WTC11 (cell line): ENCODE measurements around the gene TDRKH.

ENCODE experiments used
- CBFB ChIP-seq: sonication (generic); formaldehyde crosslinking; IDR thresholded peaks from 2 replicates; pipeline ENCODE4 v1.8.1; 2022; ENCODE audit warnings: mild to moderate bottlenecking, low read depth, missing genetic modification reagents
- CREB1 ChIP-seq: sonication (generic); formaldehyde crosslinking; IDR thresholded peaks from 2 replicates; pipeline ENCODE4 v1.8.0; 2023; ENCODE audit warnings: mild to moderate bottlenecking, missing genetic modification reagents
- CTCF ChIP-seq: fragments of 200-600 bp; IDR thresholded peaks from 2 replicates; pipeline ENCODE4 v1.8.0; 2022; ENCODE audit warnings: antibody characterized with exemption
- ESRRA ChIP-seq: sonication (generic); formaldehyde crosslinking; IDR thresholded peaks from 2 replicates; pipeline ENCODE4 v1.8.1; 2022; ENCODE audit warnings: mild to moderate bottlenecking, missing genetic modification reagents, borderline replicate concordance
- FOXJ3 ChIP-seq: sonication (generic); formaldehyde crosslinking; IDR thresholded peaks from 2 replicates; pipeline ENCODE4 v1.9.0; 2021; ENCODE audit warnings: missing genetic modification reagents, mild to moderate bottlenecking, borderline replicate concordance
- IRF2 ChIP-seq: sonication (generic); formaldehyde crosslinking; IDR thresholded peaks from 2 replicates; pipeline ENCODE4 v1.8.0; 2022; ENCODE audit warnings: low read depth, missing genetic modification reagents, borderline replicate concordance
- OVOL2 ChIP-seq: fragments of 250-450 bp; sonication (Bioruptor Pico); IDR thresholded peaks from 2 replicates; pipeline ENCODE4 v1.9.0; 2021; ENCODE audit warnings: mild to moderate bottlenecking, borderline replicate concordance
- SP1 ChIP-seq: sonication (generic); formaldehyde crosslinking; conservative IDR thresholded peaks from 2 replicates; pipeline ENCODE4 v1.8.1; 2022; ENCODE audit warnings: missing genetic modification reagents
- TCF7 ChIP-seq: sonication (generic); formaldehyde crosslinking; IDR thresholded peaks from 2 replicates; pipeline ENCODE4 v1.8.0; 2022; ENCODE audit warnings: mild to moderate bottlenecking, low read depth, missing genetic modification reagents, moderate library complexity
- TF ChIP-seq, protein P1 (sequence below): sonication (generic); formaldehyde crosslinking; IDR thresholded peaks from 2 replicates; pipeline ENCODE4 v1.8.1; 2022; ENCODE audit warnings: missing genetic modification reagents, borderline replicate concordance
- TF ChIP-seq, protein P2 (sequence below): sonication (generic); formaldehyde crosslinking; IDR thresholded peaks from 2 replicates; pipeline ENCODE4 v1.8.1; 2022; ENCODE audit warnings: low read depth, missing genetic modification reagents, borderline replicate concordance
- TF ChIP-seq, protein P3 (sequence below): sonication (generic); formaldehyde crosslinking; IDR thresholded peaks from 2 replicates; pipeline ENCODE4 v1.8.1; 2023; ENCODE audit warnings: mild to moderate bottlenecking, missing genetic modification reagents, borderline replicate concordance

DNA sequence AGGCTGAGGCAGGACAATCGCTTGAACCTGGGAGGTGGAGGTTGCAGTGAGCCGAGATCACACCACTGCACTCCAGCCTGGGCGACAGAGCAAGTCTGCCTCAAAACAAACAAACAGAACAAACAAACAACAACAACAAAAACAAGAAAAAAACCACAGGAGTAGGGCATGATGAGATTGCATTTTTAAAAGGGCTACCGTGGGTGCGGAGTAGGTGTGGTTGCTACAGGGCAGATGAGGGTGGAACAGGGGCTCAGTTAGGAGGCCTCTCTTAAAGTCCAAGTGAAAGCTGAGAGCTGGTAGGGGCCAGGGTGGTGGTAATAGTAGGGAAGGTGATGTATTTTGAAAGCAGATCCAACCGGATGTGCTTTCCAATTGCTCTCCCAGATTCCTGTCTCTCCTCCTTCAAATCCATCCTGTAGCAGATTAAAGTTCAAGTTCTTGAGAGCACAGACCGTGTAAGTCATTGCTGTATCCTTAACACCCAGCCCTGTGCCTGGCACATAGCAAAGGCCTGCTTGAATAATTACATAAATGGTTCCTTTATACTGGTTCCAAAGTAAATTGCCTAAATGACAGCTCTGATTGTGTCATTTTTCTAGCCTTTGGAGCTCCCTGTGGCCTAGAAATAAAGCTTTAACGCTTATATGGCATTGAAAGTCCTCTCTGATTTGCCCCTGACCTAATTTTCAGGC is 19.1 kb upstream of the TDRKH start:
- TF ChIP-seq CBFB (no peak), FOXJ3 (CRISPR knock-in tag) (no peak), SP1 (CRISPR knock-in tag) (no peak), TCF7 (no peak), CTCF (no peak), ESRRA (CRISPR knock-in tag) (no peak), OVOL2 (no peak), CREB1 (no peak), IRF2 (CRISPR knock-in tag) (no peak)
- TF ChIP-seq, protein P1, sequence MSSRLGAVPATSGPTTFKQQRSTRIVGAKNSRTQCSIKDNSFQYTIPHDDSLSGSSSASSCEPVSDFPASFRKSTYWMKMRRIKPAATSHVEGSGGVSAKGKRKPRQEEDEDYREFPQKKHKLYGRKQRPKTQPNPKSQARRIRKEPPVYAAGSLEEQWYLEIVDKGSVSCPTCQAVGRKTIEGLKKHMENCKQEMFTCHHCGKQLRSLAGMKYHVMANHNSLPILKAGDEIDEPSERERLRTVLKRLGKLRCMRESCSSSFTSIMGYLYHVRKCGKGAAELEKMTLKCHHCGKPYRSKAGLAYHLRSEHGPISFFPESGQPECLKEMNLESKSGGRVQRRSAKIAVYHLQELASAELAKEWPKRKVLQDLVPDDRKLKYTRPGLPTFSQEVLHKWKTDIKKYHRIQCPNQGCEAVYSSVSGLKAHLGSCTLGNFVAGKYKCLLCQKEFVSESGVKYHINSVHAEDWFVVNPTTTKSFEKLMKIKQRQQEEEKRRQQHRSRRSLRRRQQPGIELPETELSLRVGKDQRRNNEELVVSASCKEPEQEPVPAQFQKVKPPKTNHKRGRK, result no peak
- TF ChIP-seq, protein P2, sequence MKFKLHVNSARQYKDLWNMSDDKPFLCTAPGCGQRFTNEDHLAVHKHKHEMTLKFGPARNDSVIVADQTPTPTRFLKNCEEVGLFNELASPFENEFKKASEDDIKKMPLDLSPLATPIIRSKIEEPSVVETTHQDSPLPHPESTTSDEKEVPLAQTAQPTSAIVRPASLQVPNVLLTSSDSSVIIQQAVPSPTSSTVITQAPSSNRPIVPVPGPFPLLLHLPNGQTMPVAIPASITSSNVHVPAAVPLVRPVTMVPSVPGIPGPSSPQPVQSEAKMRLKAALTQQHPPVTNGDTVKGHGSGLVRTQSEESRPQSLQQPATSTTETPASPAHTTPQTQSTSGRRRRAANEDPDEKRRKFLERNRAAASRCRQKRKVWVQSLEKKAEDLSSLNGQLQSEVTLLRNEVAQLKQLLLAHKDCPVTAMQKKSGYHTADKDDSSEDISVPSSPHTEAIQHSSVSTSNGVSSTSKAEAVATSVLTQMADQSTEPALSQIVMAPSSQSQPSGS, result no peak
- TF ChIP-seq, protein P3, sequence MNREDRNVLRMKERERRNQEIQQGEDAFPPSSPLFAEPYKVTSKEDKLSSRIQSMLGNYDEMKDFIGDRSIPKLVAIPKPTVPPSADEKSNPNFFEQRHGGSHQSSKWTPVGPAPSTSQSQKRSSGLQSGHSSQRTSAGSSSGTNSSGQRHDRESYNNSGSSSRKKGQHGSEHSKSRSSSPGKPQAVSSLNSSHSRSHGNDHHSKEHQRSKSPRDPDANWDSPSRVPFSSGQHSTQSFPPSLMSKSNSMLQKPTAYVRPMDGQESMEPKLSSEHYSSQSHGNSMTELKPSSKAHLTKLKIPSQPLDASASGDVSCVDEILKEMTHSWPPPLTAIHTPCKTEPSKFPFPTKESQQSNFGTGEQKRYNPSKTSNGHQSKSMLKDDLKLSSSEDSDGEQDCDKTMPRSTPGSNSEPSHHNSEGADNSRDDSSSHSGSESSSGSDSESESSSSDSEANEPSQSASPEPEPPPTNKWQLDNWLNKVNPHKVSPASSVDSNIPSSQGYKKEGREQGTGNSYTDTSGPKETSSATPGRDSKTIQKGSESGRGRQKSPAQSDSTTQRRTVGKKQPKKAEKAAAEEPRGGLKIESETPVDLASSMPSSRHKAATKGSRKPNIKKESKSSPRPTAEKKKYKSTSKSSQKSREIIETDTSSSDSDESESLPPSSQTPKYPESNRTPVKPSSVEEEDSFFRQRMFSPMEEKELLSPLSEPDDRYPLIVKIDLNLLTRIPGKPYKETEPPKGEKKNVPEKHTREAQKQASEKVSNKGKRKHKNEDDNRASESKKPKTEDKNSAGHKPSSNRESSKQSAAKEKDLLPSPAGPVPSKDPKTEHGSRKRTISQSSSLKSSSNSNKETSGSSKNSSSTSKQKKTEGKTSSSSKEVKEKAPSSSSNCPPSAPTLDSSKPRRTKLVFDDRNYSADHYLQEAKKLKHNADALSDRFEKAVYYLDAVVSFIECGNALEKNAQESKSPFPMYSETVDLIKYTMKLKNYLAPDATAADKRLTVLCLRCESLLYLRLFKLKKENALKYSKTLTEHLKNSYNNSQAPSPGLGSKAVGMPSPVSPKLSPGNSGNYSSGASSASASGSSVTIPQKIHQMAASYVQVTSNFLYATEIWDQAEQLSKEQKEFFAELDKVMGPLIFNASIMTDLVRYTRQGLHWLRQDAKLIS, result no peak
